Mesenchymal stem cell (in vitro differentiated cells and primary cell): ENCODE measurements around the gene MROH2A.
"Not testable (repeated sequence)": the region's sequence is repeated elsewhere in the genome, so short reads cannot be mapped to it uniquely, and the experiment has no call there.

Experiments used
- DNase-seq: peaks from one replicate; pipeline ENCODE4 v3.0.0-alpha.2; 2013
- H2AFZ ChIP-seq: one replicate; pipeline ENCODE4 v1.6.1; 2013; ENCODE audit warnings: low read depth, mild to moderate bottlenecking, control low read depth, inconsistent platforms, low read length, moderate library complexity
- H2AK5ac ChIP-seq: 2 replicates; pipeline ENCODE4 v1.6.1; 2013; ENCODE audit warnings: low read length, moderate library complexity, mild to moderate bottlenecking, inconsistent platforms; ENCODE audit not compliant: severe bottlenecking
- H2BK120ac ChIP-seq: one replicate; pipeline ENCODE4 v1.6.1; 2013; ENCODE audit warnings: low read depth, mild to moderate bottlenecking, inconsistent platforms, low read length, moderate library complexity
- H2BK12ac ChIP-seq, 2 experiments: one replicate each; pipeline ENCODE4 v1.6.1; 2013; ENCODE audit warnings: inconsistent platforms in 2 of 2, low read length in 2 of 2, mild to moderate bottlenecking in 2 of 2, moderate library complexity in 2 of 2, control low read depth in 1 of 2
- H2BK15ac ChIP-seq: one replicate; pipeline ENCODE4 v1.6.1; 2013; ENCODE audit warnings: mild to moderate bottlenecking, low read depth, inconsistent platforms; ENCODE audit not compliant: poor library complexity, severe bottlenecking
- H2BK5ac ChIP-seq: 2 replicates; pipeline ENCODE4 v1.6.1; 2013; ENCODE audit warnings: low read depth, mild to moderate bottlenecking, low read length, control low read depth, inconsistent platforms; ENCODE audit not compliant: poor library complexity, severe bottlenecking
- H3K14ac ChIP-seq, 2 experiments: one replicate each; pipeline ENCODE4 v1.6.1; 2013; ENCODE audit warnings: inconsistent platforms in 2 of 2, low read length in 2 of 2, control low read depth in 1 of 2, mild to moderate bottlenecking in 1 of 2, moderate library complexity in 1 of 2
- H3K18ac ChIP-seq, 2 experiments: one replicate each; pipeline ENCODE4 v1.6.1; 2013; ENCODE audit warnings: inconsistent platforms in 2 of 2, low read length in 2 of 2, control low read depth in 1 of 2, low read depth in 1 of 2, mild to moderate bottlenecking in 1 of 2
- H3K23ac ChIP-seq, 2 experiments: one replicate each; pipeline ENCODE4 v1.6.1; 2013; ENCODE audit warnings: inconsistent platforms in 2 of 2, low read length in 2 of 2, mild to moderate bottlenecking in 2 of 2, moderate library complexity in 2 of 2, control low read depth in 1 of 2
- H3K27ac ChIP-seq: 2 replicates; pipeline ENCODE4 v1.5.1; 2013; ENCODE audit warnings: mild to moderate bottlenecking, moderate library complexity, low read length, control low read depth, inconsistent platforms; ENCODE audit not compliant: poor library complexity, severe bottlenecking
- H3K27me3 ChIP-seq, 2 experiments: 2 replicates each; pipeline versions ENCODE4 v1.6.1 to v1.7.0; 2013; ENCODE audit warnings: low read length in 2 of 2, mild to moderate bottlenecking in 2 of 2, moderate library complexity in 2 of 2, control low read depth in 1 of 2, inconsistent platforms in 1 of 2; ENCODE audit not compliant: control insufficient read depth in 1 of 2, insufficient read depth in 1 of 2
- H3K36me3 ChIP-seq, 2 experiments: 2 replicates each; pipeline versions ENCODE4 v1.6.1 to v1.7.0; 2013; ENCODE audit warnings: low read length in 2 of 2, control low read depth in 1 of 2, inconsistent platforms in 1 of 2, low read depth in 1 of 2, mild to moderate bottlenecking in 1 of 2; ENCODE audit not compliant: insufficient read depth in 2 of 2, control insufficient read depth in 1 of 2
- H3K4ac ChIP-seq, 2 experiments: one replicate each; pipeline ENCODE4 v1.6.1; 2013; ENCODE audit warnings: inconsistent platforms in 2 of 2, low read length in 2 of 2, mild to moderate bottlenecking in 2 of 2, moderate library complexity in 2 of 2, control low read depth in 1 of 2, low read depth in 1 of 2
- H3K4me1 ChIP-seq: 2 replicates; pipeline ENCODE4 v1.6.1; 2013; ENCODE audit warnings: low read depth, low read length, control low read depth; ENCODE audit not compliant: control insufficient read depth, insufficient read depth
- H3K4me2 ChIP-seq: 2 replicates; pipeline ENCODE4 v1.6.1; 2013; ENCODE audit warnings: low read length, mild to moderate bottlenecking, inconsistent platforms; ENCODE audit not compliant: poor library complexity, severe bottlenecking
- H3K4me3 ChIP-seq, 2 experiments: 2 replicates each; pipeline versions ENCODE4 v1.5.1 to v1.7.0; 2013; ENCODE audit warnings: low read length in 2 of 2, mild to moderate bottlenecking in 2 of 2, control low read depth in 1 of 2, low read depth in 1 of 2; ENCODE audit not compliant: insufficient read depth in 1 of 2
- H3K79me1 ChIP-seq: replicated peaks from 2 replicates; pipeline ENCODE4 v1.6.1; 2013; ENCODE audit warnings: mild to moderate bottlenecking, control low read depth, low read length, inconsistent platforms; ENCODE audit not compliant: poor library complexity, severe bottlenecking
- H3K9ac ChIP-seq: 2 replicates; pipeline ENCODE4 v1.7.0; 2013; ENCODE audit warnings: mild to moderate bottlenecking, low read length, moderate library complexity
- H3K9me3 ChIP-seq: 2 replicates; pipeline ENCODE4 v1.7.0; 2013; ENCODE audit warnings: mild to moderate bottlenecking, low read length; ENCODE audit not compliant: control insufficient read depth
- H4K8ac ChIP-seq: one replicate; pipeline ENCODE4 v1.6.1; 2013; ENCODE audit warnings: inconsistent platforms, mild to moderate bottlenecking, low read length, moderate library complexity
- H4K91ac ChIP-seq: one replicate; pipeline ENCODE4 v1.6.1; 2013; ENCODE audit warnings: mild to moderate bottlenecking, low read length, inconsistent platforms
- WGBS: methylation state at CpG from one replicate; pipeline ENCODE4 v1.1.7; 2013; ENCODE audit warnings: mixed read lengths; 5-methylcytosine and 5-hydroxymethylcytosine counted together

The MROH2A gene

GRCh38 chr2:233740870-233741269 lies 37.3 kb upstream of the MROH2A start:
- no peak overlapping the region for H2BK15ac ChIP-seq
- no peak overlapping the region for H2BK120ac ChIP-seq
- H3K18ac ChIP-seq: no peak overlapping the region
- no peak overlapping the region for H3K14ac ChIP-seq
- no peak overlapping the region for H3K9ac ChIP-seq
- H4K8ac ChIP-seq: no peak overlapping the region
- H3K4me1 ChIP-seq: peaks cover 1% of the 10 kb centered on the region
- peaks cover 17 to 35% of the 10 kb centered on the region in 2 experiments for H3K27me3 ChIP-seq
- no peak overlapping the region for H2AK5ac ChIP-seq
- no peak overlapping the region for H3K4me2 ChIP-seq
- H3K4ac ChIP-seq: no peak overlapping the region
- 39% methylated on average over 2 of the region's 2 CpGs for WGBS
- no peaks in the 10 kb centered on the region for H3K79me1 ChIP-seq
- H2BK5ac ChIP-seq: no peak overlapping the region
- no peaks in the 10 kb centered on the region for H3K9me3 ChIP-seq
- no peak overlapping the region for H3K4me3 ChIP-seq
- H3K27ac ChIP-seq: no peak overlapping the region
- no peak for DNase-seq
- H2BK12ac ChIP-seq: no peak overlapping the region
- H4K91ac ChIP-seq: no peak overlapping the region
- H3K23ac ChIP-seq: no peak overlapping the region
- no peak overlapping the region for H2AFZ ChIP-seq
- H3K36me3 ChIP-seq: no peaks in the 10 kb centered on the region

GRCh38 chr2:233743464-233744259 lies 34.5 kb upstream of the MROH2A start:
- Histone ChIP-seq H3K27me3 (peaks cover 10 to 17% of the 10 kb centered on the region in 2 experiments), H2AFZ (no peak overlapping the region), H3K79me1 (no peaks in the 10 kb centered on the region), H2BK5ac (no peak overlapping the region), H3K4me2 (no peak overlapping the region), H2BK15ac (no peak overlapping the region), H3K23ac (no peak overlapping the region), H3K9ac (no peak overlapping the region), H2BK12ac (no peak overlapping the region), H3K9me3 (no peaks in the 10 kb centered on the region), H4K91ac (no peak overlapping the region), H3K18ac (no peak overlapping the region), H2AK5ac (no peak overlapping the region), H3K36me3 (no peaks in the 10 kb centered on the region), H3K14ac (no peak overlapping the region), H2BK120ac (no peak overlapping the region), H3K4me1 (peaks cover 2% of the 10 kb centered on the region), H3K4me3 (no peak overlapping the region), H4K8ac (no peak overlapping the region), H3K27ac (no peak overlapping the region), H3K4ac (no peak overlapping the region)
- WGBS: 89% methylated on average over 38 of the region's 46 CpGs
- DNase-seq: no peak

- no peak overlapping the region for H3K4ac ChIP-seq
- H3K14ac ChIP-seq: no peak overlapping the region
- WGBS: 47% methylated on average over 3 of the region's 5 CpGs
- H3K4me2 ChIP-seq: no peak overlapping the region
- peaks cover 2% of the 10 kb centered on the region for H3K4me1 ChIP-seq
- peaks cover 10 to 14% of the 10 kb centered on the region in 2 experiments for H3K27me3 ChIP-seq
- no peaks in the 10 kb centered on the region for H3K79me1 ChIP-seq
- H3K36me3 ChIP-seq: no peaks in the 10 kb centered on the region
- no peak for DNase-seq
- no peak overlapping the region for H3K9ac ChIP-seq
- H2BK120ac ChIP-seq: no peak overlapping the region
- H2BK15ac ChIP-seq: no peak overlapping the region
- no peak overlapping the region for H2AK5ac ChIP-seq
- no peak overlapping the region for H2BK12ac ChIP-seq
- no peak overlapping the region for H2BK5ac ChIP-seq
- H3K23ac ChIP-seq: no peak overlapping the region
- H3K4me3 ChIP-seq: no peak overlapping the region
- no peak overlapping the region for H4K91ac ChIP-seq
- H3K18ac ChIP-seq: no peak overlapping the region
- H4K8ac ChIP-seq: no peak overlapping the region
- H3K27ac ChIP-seq: no peak overlapping the region
- no peaks in the 10 kb centered on the region for H3K9me3 ChIP-seq
- H2AFZ ChIP-seq: no peak overlapping the region
Measured at GRCh38 chr2:233745073-233745755, 32.9 kb upstream of the MROH2A start.

GRCh38 chr2:233745838-233746237 lies 32.3 kb upstream of the MROH2A start:
- H4K8ac ChIP-seq, H3K9ac ChIP-seq, H3K9me3 ChIP-seq, H3K4me2 ChIP-seq, H3K36me3 ChIP-seq, H3K18ac ChIP-seq, H2BK12ac ChIP-seq, H2BK15ac ChIP-seq, H2AFZ ChIP-seq, DNase-seq, H2BK5ac ChIP-seq, H3K27ac ChIP-seq, H2AK5ac ChIP-seq, H3K4me3 ChIP-seq, H3K79me1 ChIP-seq, H2BK120ac ChIP-seq, H3K14ac ChIP-seq, H3K4me1 ChIP-seq, H4K91ac ChIP-seq, H3K23ac ChIP-seq, H3K4ac ChIP-seq: not testable (repeated sequence)
- peaks cover 9 to 14% of the 10 kb centered on the region in 2 experiments for H3K27me3 ChIP-seq
- WGBS: 54% methylated on average over 2 of the region's 2 CpGs
